Chondrocyte (in vitro differentiated cells): ENCODE data around the gene DTL. TPM values are rescaled to one million over a fixed set of nuclear protein-coding genes. Genes with fewer than 3 reads are reported as not detected.

Experiments used
- DNase-seq: peaks from one replicate; pipeline ENCODE4 v3.0.0; 2021; ENCODE audit warnings: mixed read lengths, low spot score
- H3K27ac Mint-ChIP-seq: one replicate; pipeline ENCODE4 v1.8.0; 2021; ENCODE audit warnings: mild to moderate bottlenecking, moderate library complexity, mixed read lengths; ENCODE audit not compliant: unreplicated experiment
- H3K27me3 Mint-ChIP-seq: 2 replicates; pipeline ENCODE4 v1.8.0; 2021; ENCODE audit warnings: low read depth, mixed read lengths
- H3K36me3 Mint-ChIP-seq: 2 replicates; pipeline ENCODE4 v1.8.0; 2021; ENCODE audit warnings: low read depth, mixed read lengths
- H3K4me1 Mint-ChIP-seq: 2 replicates; pipeline ENCODE4 v1.8.0; 2021; ENCODE audit warnings: low read depth, mild to moderate bottlenecking, mixed read lengths
- H3K4me3 Mint-ChIP-seq: one replicate; pipeline ENCODE4 v1.8.0; 2021; ENCODE audit warnings: mild to moderate bottlenecking, moderate library complexity, mixed read lengths; ENCODE audit not compliant: unreplicated experiment
- H3K9me3 Mint-ChIP-seq: 2 replicates; pipeline ENCODE4 v1.8.0; 2021; ENCODE audit warnings: low read depth, mixed read lengths
- total RNA-seq: library from RNA; stranded (reverse); gene quantifications from 3 replicates; pipeline ENCODE4 v1.2.1, GENCODE V29; 2021
- TF ChIP-seq, protein P1 (sequence below): fragments of 200-600 bp; sonication (generic); IDR thresholded peaks from 2 replicates; pipeline ENCODE4 v1.5.0; 2021; ENCODE audit warnings: antibody characterized with exemption, mild to moderate bottlenecking, moderate library complexity

The DTL gene
- total RNA-seq, 1 donor from 2014 or later, result 3.6 TPM

DNA sequence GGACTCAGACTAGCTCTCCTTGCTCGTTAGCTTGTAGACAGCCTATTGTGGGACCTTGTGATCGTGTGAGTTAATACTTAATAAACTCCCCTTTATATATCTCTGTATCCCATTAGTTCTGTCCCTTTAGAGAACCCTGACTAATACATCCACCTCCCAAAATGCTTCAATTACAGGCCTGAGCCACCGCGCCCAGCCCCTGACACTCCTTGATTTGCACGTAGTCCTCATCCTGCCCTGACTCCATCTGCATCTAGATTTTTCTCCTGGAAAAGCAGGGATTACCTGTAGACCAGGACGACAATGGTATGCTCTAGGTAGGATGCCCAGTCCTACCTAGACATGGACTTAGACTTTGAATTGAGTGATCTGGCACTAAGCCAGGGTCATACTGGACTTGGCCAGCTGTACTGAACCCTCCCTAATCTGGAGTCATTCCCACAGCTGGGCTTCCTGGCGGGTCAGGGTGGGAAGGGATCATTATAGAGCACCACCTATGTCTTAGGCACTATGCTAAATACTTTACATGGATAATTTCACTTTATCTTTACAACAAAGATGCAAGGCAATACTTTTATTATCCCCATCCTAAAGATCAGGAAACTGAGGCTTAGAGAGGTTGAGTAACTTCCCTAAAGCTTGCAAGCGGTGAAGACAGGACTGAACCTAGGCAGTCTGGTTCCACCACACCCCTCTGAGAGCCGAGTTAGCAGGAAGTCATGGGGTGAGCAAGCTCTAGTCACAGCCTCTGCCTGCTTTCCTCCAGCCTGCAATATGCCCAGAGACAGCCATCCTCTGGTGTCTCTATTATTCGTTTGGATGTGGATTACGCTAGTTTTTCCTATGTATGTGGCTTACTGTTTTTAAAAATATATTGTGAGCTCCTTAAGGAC is 89.4 kb downstream of the DTL start:
- Mint-ChIP-seq H3K4me1 (no peaks in the 10 kb centered on the region), H3K9me3 (no peaks in the 10 kb centered on the region), H3K27me3 (no peaks in the 10 kb centered on the region), H3K36me3 (no peaks in the 10 kb centered on the region), H3K4me3 (no peak overlapping the region), H3K27ac (no peak overlapping the region)
- TF ChIP-seq, protein P1, sequence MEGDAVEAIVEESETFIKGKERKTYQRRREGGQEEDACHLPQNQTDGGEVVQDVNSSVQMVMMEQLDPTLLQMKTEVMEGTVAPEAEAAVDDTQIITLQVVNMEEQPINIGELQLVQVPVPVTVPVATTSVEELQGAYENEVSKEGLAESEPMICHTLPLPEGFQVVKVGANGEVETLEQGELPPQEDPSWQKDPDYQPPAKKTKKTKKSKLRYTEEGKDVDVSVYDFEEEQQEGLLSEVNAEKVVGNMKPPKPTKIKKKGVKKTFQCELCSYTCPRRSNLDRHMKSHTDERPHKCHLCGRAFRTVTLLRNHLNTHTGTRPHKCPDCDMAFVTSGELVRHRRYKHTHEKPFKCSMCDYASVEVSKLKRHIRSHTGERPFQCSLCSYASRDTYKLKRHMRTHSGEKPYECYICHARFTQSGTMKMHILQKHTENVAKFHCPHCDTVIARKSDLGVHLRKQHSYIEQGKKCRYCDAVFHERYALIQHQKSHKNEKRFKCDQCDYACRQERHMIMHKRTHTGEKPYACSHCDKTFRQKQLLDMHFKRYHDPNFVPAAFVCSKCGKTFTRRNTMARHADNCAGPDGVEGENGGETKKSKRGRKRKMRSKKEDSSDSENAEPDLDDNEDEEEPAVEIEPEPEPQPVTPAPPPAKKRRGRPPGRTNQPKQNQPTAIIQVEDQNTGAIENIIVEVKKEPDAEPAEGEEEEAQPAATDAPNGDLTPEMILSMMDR, result no peak
- DNase-seq, result no peak

DNA sequence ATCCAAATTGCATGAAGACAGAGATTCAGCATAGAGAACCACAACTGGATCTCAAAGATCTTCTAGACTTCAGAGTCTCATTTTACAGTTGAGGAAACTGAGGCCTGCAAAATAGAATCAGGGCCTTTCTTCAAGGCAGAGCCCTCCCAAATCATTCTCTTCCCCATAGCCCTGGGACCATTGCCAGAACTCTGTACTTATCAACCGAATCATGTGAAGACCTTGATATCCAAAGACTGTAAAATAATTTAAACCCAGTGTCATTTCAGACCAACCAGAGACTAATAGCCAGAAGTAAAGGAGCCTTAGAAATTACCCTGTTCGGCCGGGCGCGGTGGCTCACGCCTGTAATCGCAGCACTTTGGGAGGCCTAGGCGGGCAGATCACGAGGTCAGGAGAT is 90.1 kb downstream of the DTL start:
- no peaks in the 10 kb centered on the region for H3K36me3 Mint-ChIP-seq

DNA sequence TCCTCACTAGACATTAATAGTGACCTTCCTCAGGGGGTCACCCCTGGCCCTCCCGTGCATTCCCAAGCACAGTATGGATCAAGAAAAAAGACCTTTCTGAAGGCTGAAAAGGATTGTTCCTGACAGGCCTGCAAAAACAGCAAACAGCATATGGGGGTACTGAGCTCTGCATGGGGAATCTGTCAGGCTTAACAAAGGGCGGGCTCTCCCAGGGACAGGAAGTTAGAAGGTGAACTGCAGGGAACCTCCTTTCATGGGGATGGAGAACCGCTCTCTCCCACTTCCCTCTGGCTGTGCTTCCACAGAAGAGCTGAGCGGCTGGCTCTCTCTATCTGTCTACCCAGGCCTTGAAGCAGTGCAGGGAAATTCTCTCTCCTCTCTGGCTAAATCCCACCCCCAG is 91.7 kb downstream of the DTL start:
- Mint-ChIP-seq H3K27me3 (no peaks in the 10 kb centered on the region), H3K4me1 (no peaks in the 10 kb centered on the region), H3K27ac (no peak overlapping the region), H3K36me3 (no peaks in the 10 kb centered on the region), H3K4me3 (no peak overlapping the region), H3K9me3 (no peaks in the 10 kb centered on the region)
- no peak for DNase-seq
- TF ChIP-seq, protein P1, result no peak

More for the DNA sequence above, 90.1 kb downstream of the DTL start:
- DNase-seq, result no peak
- TF ChIP-seq, protein P1, result no peak
- H3K27ac Mint-ChIP-seq, result no peak overlapping the region
- H3K27me3 Mint-ChIP-seq, result no peaks in the 10 kb centered on the region
- H3K4me3 Mint-ChIP-seq, result no peak overlapping the region
- H3K9me3 Mint-ChIP-seq, result no peaks in the 10 kb centered on the region
- no peaks in the 10 kb centered on the region for H3K4me1 Mint-ChIP-seq

DNA sequence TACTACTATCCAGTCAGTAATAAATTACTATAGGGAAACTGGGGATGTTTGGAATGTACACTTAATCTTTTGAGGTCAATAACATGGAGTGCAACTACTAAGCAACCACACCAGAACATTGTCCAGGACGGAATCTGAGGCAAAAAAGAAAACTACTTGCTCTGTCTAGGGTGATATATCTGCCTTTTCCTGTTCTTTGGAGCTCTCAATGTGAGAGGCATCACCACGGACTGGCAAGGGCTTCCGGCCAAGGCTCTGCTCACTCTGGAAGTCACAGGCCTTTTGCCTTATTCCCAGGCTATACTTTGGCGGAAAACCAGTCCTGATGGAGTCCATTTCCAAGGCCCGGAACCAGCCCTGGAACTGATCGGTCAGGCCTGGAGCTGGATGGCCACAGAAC is 94.2 kb downstream of the DTL start:
- no peak for DNase-seq
- no peaks in the 10 kb centered on the region for H3K4me1 Mint-ChIP-seq
- H3K4me3 Mint-ChIP-seq, result no peak overlapping the region
- peaks cover 3% of the 10 kb centered on the region for H3K9me3 Mint-ChIP-seq
- H3K27ac Mint-ChIP-seq, result no peak overlapping the region
- TF ChIP-seq, protein P1, result no peak
- H3K27me3 Mint-ChIP-seq, result no peaks in the 10 kb centered on the region
- H3K36me3 Mint-ChIP-seq, result peaks cover 3% of the 10 kb centered on the region

DNA sequence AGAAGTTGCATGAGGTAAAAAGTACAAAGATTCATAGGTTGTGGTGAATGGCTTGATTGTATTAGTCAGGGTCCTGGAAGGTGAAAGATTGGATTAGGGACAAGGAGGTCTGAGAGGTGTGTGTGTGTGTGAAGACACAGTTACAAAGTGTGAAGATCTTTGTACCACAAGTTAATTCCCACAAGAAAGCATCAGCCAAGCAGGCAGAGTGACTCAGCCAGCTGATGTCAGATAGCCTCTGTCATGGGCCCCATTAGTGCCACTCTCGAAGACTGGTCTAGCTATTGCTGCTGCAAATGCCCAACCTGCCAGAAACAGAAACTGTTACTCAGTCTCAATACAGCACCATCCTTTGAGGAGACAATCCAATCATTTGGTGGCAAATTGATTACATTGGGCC is 96.5 kb downstream of the DTL start:
- TF ChIP-seq, protein P1, result no peak
- Mint-ChIP-seq H3K36me3 (peaks cover 3% of the 10 kb centered on the region), H3K9me3 (peaks cover 16% of the 10 kb centered on the region), H3K4me3 (no peak overlapping the region), H3K27me3 (no peaks in the 10 kb centered on the region), H3K27ac (no peak overlapping the region), H3K4me1 (no peaks in the 10 kb centered on the region)
- no peak for DNase-seq
